ENCODE data around the gene PIGQ.

Gene PIGQ

GRCh38 chr16:615122-615521, 45.4 kb downstream of the PIGQ start:
- TF ChIP-seq CTCF (IDR thresholded peaks at IDR 0.05; ENCODE audit: insufficient read depth, low read depth, low read length, missing control alignments) = no peak
- H3K4me3 ChIP-seq (ENCODE audit: low read depth, low read length) = no peak overlapping the region
- DNase-seq (ENCODE audit: low read depth) = no peak

GRCh38 chr16:616733-617586, 47.2 kb downstream of the PIGQ start:
- no peak for DNase-seq (ENCODE audit: low read depth)
- no peak overlapping the region for H3K4me3 ChIP-seq (ENCODE audit: low read depth, low read length)
- no peak for TF ChIP-seq CTCF (IDR thresholded peaks at IDR 0.05; ENCODE audit: insufficient read depth, low read depth, low read length, missing control alignments)

- H3K4me3 ChIP-seq (ENCODE audit: low read depth, low read length) = no peak overlapping the region
Measured at GRCh38 chr16:617855-618254, 48.1 kb downstream of the PIGQ start.

GRCh38 chr16:619476-620100, 49.8 kb downstream of the PIGQ start:
- DNase-seq (ENCODE audit: low read depth) = no peak
- no peak for TF ChIP-seq CTCF (IDR thresholded peaks at IDR 0.05; ENCODE audit: insufficient read depth, low read depth, low read length, missing control alignments)
- no peak overlapping the region for H3K4me3 ChIP-seq (ENCODE audit: low read depth, low read length)

More at GRCh38 chr16:617855-618254, 48.1 kb downstream of the PIGQ start:
- no peak for TF ChIP-seq CTCF (IDR thresholded peaks at IDR 0.05; ENCODE audit: insufficient read depth, low read depth, low read length, missing control alignments)
- no peak for DNase-seq (ENCODE audit: low read depth)

- no peak for DNase-seq (ENCODE audit: low read depth)
- no peak for TF ChIP-seq CTCF (IDR thresholded peaks at IDR 0.05; ENCODE audit: insufficient read depth, low read depth, low read length, missing control alignments)
- no peak overlapping the region for H3K4me3 ChIP-seq (ENCODE audit: low read depth, low read length)
Measured at GRCh38 chr16:620700-621525, 51.1 kb downstream of the PIGQ start.

GRCh38 chr16:621526-622105, 51.8 kb downstream of the PIGQ start:
- DNase-seq (ENCODE audit: low read depth) = no peak
- TF ChIP-seq CTCF (IDR thresholded peaks at IDR 0.05; ENCODE audit: insufficient read depth, low read depth, low read length, missing control alignments) = no peak
- no peak overlapping the region for H3K4me3 ChIP-seq (ENCODE audit: low read depth, low read length)

Measured in GM12865 (cell line).